Heart left ventricle (tissue), 13 donors: ENCODE results near the gene STYX.

ENCODE experiments used
- POLR2A ChIP-seq, 2 donors: fragments of 450-650 bp; IDR thresholded peaks; one replicate each; pipeline ENCODE4 v1.6.1; 2017; ENCODE audit warnings: antibody characterized with exemption in 2 of 2, mild to moderate bottlenecking in 2 of 2, moderate library complexity in 2 of 2
- TF ChIP-seq, protein P1 (sequence below), 12 donors: fragments of 200-600 bp; sonication (generic) in 4 of 12; IDR thresholded peaks; one replicate each; pipeline versions ENCODE4 v1.5.0 to v1.8.0; 2018 to 2022; ENCODE audit warnings: antibody characterized with exemption in 12 of 12, mild to moderate bottlenecking in 5 of 12
- donor health status: ischemic (EF 13 %, LVEDD 7.1; RV severe dilation, severe dysfunction).
- donor health status: DM: no; HTN: yes; CAD: no.
- donor health status: DM: no; HTN: no; CAD: no.
- donor health status: ischemic (EF 25% LVEDD 6.9; RV normal size, moderate dysfunction).
- donor health status: ischemic (EF 25% LVEDD 5.7; RV mildly dilated, moderate dysfunction).
- donor health status: ischemic (EF 35%, LVEDD 5.7; RV mildly dilated, moderate dysfunction).
- donor health status: nonischemic (EF 11% LVEDD 7.7; RV severe dilation, severe dysfunction).
- donor health status: DM: yes; HTN: yes; CAD: no.
- donor health status: PGD.
- donor health status: ischemic (EF 29% LVEDD 5.4; RV normal size, mild dysfunction).
- donor health status: nonischemic (EF 23%, LVEDD 6.1; RV moderate dilation, normal function).

DNA sequence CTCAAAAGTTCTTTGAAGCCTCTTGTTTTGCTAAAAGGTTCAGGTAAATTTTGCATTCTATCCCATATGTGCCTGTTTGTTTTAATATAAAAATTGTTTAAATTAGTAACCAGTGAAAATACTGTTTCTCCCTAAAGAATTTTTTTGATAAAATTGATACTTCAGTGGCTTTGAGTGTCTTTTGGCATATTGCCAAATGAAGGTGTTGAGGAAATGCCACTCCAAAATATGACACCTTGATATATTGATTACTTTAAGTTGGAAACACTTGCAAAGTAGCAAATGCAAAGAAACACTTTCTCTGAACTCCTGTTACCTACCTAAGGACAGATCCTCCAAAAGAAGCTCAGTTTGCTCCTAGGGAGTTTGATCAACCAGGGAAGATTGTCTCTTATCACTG is 8.4 kb downstream of the STYX start:
- TF ChIP-seq, protein P1, sequence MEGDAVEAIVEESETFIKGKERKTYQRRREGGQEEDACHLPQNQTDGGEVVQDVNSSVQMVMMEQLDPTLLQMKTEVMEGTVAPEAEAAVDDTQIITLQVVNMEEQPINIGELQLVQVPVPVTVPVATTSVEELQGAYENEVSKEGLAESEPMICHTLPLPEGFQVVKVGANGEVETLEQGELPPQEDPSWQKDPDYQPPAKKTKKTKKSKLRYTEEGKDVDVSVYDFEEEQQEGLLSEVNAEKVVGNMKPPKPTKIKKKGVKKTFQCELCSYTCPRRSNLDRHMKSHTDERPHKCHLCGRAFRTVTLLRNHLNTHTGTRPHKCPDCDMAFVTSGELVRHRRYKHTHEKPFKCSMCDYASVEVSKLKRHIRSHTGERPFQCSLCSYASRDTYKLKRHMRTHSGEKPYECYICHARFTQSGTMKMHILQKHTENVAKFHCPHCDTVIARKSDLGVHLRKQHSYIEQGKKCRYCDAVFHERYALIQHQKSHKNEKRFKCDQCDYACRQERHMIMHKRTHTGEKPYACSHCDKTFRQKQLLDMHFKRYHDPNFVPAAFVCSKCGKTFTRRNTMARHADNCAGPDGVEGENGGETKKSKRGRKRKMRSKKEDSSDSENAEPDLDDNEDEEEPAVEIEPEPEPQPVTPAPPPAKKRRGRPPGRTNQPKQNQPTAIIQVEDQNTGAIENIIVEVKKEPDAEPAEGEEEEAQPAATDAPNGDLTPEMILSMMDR (IDR thresholded peaks at IDR 0.05), result no peak
- no peak for TF ChIP-seq POLR2A (IDR thresholded peaks at IDR 0.05)
